Esophagus squamous epithelium (tissue), 4 donors: Measurements from ENCODE around the gene ASTN2.

Source experiments
- CTCF ChIP-seq, 6 experiments: fragments of 450-650 bp in 4 of 6; fragments of 200-600 bp in 2 of 6; sonication (generic) in 2 of 6; IDR thresholded peaks; one replicate each; pipeline ENCODE4 v1.5.1; 2016 to 2019; ENCODE audit warnings: antibody characterized with exemption in 6 of 6, mild to moderate bottlenecking in 4 of 6, moderate library complexity in 4 of 6
- POLR2A ChIP-seq, 4 donors: fragments of 450-650 bp; IDR thresholded peaks; one replicate each; pipeline ENCODE4 v1.6.1; 2017; ENCODE audit warnings: antibody characterized with exemption in 4 of 4, mild to moderate bottlenecking in 4 of 4, moderate library complexity in 3 of 4

- no peak for TF ChIP-seq CTCF (IDR thresholded peaks at IDR 0.05)
- TF ChIP-seq POLR2A (IDR thresholded peaks at IDR 0.05), result no peak
Measured at GRCh38 chr9:116861321-116861720, 553.5 kb downstream of the ASTN2 start.
